ENCODE results near the gene SFXN4. TPM values are rescaled to one million over a fixed set of nuclear protein-coding genes. Genes with fewer than 3 reads are reported as not detected.

The SFXN4 gene
- total RNA-seq, 2 donors from 2014 or later = 18.3 to 23.2 TPM

GRCh38 chr10:119132521-119133345, 32.8 kb downstream of the SFXN4 start:
- H3K27ac Mint-ChIP-seq = peak overlapping the region; percentile 20
- peaks cover 72% of the 10 kb centered on the region for H3K36me3 Mint-ChIP-seq (ENCODE audit: low read depth)
- H3K27me3 ChIP-seq (ENCODE audit: control insufficient read depth, insufficient read depth, low read length, poor library complexity, severe bottlenecking) = no peaks in the 10 kb centered on the region
- H3K4me3 ChIP-seq (ENCODE audit: low read length) = no peak overlapping the region
- WGBS, 2 experiments (ENCODE audit: insufficient coverage in 1 of 2, insufficient read length in 1 of 2) = 94 to 96% methylated on average over 14 of the region's 14 CpGs
- no peaks in the 10 kb centered on the region for H3K27me3 Mint-ChIP-seq (ENCODE audit: insufficient read depth)
- H3K9me3 ChIP-seq (ENCODE audit: control insufficient read depth, low read length) = no peaks in the 10 kb centered on the region
- DNase-seq = no peak
- H3K4me1 ChIP-seq (ENCODE audit: control insufficient read depth, insufficient read depth, low read length) = no peaks in the 10 kb centered on the region
- peaks cover 60% of the 10 kb centered on the region for H3K36me3 ChIP-seq (ENCODE audit: control insufficient read depth, insufficient read depth, low read length)
- H3K4me3 Mint-ChIP-seq = no peak overlapping the region
- H3K9ac ChIP-seq (ENCODE audit: extremely low read depth, low read length, poor library complexity, severe bottlenecking) = no peak overlapping the region
- peaks cover 5% of the 10 kb centered on the region for H3K4me1 Mint-ChIP-seq
- H3K9me3 Mint-ChIP-seq = no peaks in the 10 kb centered on the region
- TF ChIP-seq CTCF (conservative IDR thresholded peaks at IDR 0.05) = no peak
- H3K27ac ChIP-seq (ENCODE audit: low read depth, low read length) = no peak overlapping the region

DNA sequence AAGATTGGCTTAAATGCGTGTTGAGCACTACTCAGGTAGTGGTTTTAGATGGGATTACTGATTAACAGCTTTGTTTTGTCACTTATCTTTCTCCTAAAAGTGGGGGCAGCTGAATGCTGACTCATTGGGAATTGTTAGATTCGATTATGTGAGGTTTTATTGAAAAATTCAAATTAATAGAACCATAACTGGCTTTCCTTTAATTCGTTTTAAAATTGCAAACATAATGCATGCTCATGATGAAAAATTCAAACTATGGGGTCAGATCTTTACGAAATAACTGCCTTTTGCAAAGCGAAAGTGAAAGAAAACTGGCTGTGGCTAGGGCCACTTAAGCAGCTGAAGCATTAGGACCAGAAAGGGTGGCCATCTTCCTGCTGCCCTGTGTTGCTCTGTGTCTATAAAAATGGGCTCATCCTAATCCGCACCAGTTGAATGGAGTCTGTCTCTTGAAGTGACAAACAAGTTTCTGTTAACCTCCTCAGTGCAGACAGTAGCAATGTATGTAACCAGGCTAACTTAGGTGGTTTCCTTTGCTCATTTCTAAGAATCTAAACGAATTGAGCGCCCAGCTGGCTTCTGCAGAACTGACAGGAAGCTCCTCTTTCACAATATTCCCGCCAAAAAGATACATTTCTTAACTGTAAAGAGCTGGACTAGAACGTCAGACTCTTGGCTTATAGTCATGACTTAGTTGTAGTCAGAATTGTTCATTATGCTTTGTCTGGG, 33.8 kb downstream of the SFXN4 start:
- Histone ChIP-seq H3K4me3 (ENCODE audit: low read length) (no peak overlapping the region), H3K27ac (ENCODE audit: low read depth, low read length) (no peak overlapping the region), H3K9me3 (ENCODE audit: control insufficient read depth, low read length) (no peaks in the 10 kb centered on the region), H3K36me3 (ENCODE audit: control insufficient read depth, insufficient read depth, low read length) (peaks cover 60% of the 10 kb centered on the region), H3K9ac (ENCODE audit: extremely low read depth, low read length, poor library complexity, severe bottlenecking) (no peak overlapping the region), H3K27me3 (ENCODE audit: control insufficient read depth, insufficient read depth, low read length, poor library complexity, severe bottlenecking) (no peaks in the 10 kb centered on the region), H3K4me1 (ENCODE audit: control insufficient read depth, insufficient read depth, low read length) (no peaks in the 10 kb centered on the region)
- H3K27me3 Mint-ChIP-seq (ENCODE audit: insufficient read depth) = no peaks in the 10 kb centered on the region
- no peak for DNase-seq
- H3K36me3 Mint-ChIP-seq (ENCODE audit: low read depth) = peaks cover 74% of the 10 kb centered on the region
- no peaks in the 10 kb centered on the region for H3K9me3 Mint-ChIP-seq
- no peak overlapping the region for H3K4me3 Mint-ChIP-seq
- peak overlapping the region; percentile 65 for H3K27ac Mint-ChIP-seq
- peaks cover 5% of the 10 kb centered on the region for H3K4me1 Mint-ChIP-seq
- WGBS, 2 experiments (ENCODE audit: insufficient coverage in 1 of 2, insufficient read length in 1 of 2) = 88 to 98% methylated on average over 9 of the region's 10 CpGs
- TF ChIP-seq CTCF (conservative IDR thresholded peaks at IDR 0.05) = no peak

DNA sequence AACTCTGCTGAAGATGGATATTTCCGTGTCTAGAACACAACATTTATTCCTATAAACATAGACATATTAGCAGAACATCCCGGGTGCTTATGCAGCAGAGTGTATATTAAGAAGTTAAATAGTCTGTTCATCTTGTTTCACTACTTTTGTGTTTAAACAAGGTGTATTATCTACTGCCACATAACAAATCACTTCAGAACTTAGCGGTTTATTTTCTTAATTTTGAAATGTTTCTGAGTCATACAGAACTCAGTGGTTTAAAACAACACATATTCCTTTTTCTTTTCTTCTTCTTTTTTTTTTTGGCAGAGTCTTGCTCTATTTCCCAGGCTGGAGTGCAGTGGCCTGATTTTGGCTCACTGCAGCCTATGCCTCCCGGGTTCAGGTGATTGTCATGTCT, 35.8 kb downstream of the SFXN4 start:
- Mint-ChIP-seq H3K4me3 (no peak overlapping the region), H3K27ac (no peak overlapping the region), H3K27me3 (ENCODE audit: insufficient read depth) (no peaks in the 10 kb centered on the region), H3K4me1 (peaks cover 5% of the 10 kb centered on the region), H3K9me3 (no peaks in the 10 kb centered on the region), H3K36me3 (ENCODE audit: low read depth) (peaks cover 87% of the 10 kb centered on the region)
- Histone ChIP-seq H3K4me3 (ENCODE audit: low read length) (no peak overlapping the region), H3K9ac (ENCODE audit: extremely low read depth, low read length, poor library complexity, severe bottlenecking) (no peak overlapping the region), H3K27me3 (ENCODE audit: control insufficient read depth, insufficient read depth, low read length, poor library complexity, severe bottlenecking) (no peaks in the 10 kb centered on the region), H3K36me3 (ENCODE audit: control insufficient read depth, insufficient read depth, low read length) (peaks cover 66% of the 10 kb centered on the region), H3K4me1 (ENCODE audit: control insufficient read depth, insufficient read depth, low read length) (no peaks in the 10 kb centered on the region), H3K27ac (ENCODE audit: low read depth, low read length) (no peak overlapping the region), H3K9me3 (ENCODE audit: control insufficient read depth, low read length) (no peaks in the 10 kb centered on the region)
- 91 to 93% methylated on average over 2 to 4 of the region's 4 CpGs for WGBS, 2 experiments (ENCODE audit: insufficient coverage in 1 of 2, insufficient read length in 1 of 2)
- DNase-seq = no peak
- TF ChIP-seq CTCF (conservative IDR thresholded peaks at IDR 0.05) = no peak

All from endodermal cell (in vitro differentiated cells).